Psoas muscle (tissue), 8 donors: ENCODE measurements around the gene GIGYF2. TPM values are rescaled to one million over a fixed set of nuclear protein-coding genes. Genes with fewer than 3 reads are reported as not detected.

ENCODE experiments used
- ATAC-seq, 4 donors: fragments of 200-7000 bp; cut with Tn5 transposase; one replicate each; pipeline ENCODE4 v1.9.1; 2020; ENCODE audit warnings: moderate library complexity in 3 of 4, mild to moderate bottlenecking in 2 of 4
- DNase-seq, 2 donors: peaks; one replicate each; pipeline ENCODE4 v3.0.0-alpha.2; 2020
- H3K27ac ChIP-seq: fragments of 200-600 bp; one replicate; pipeline ENCODE4 v1.8.0; 2022
- H3K27me3 ChIP-seq, 3 donors: fragments of 200-600 bp in 1 of 3; one replicate each; pipeline versions ENCODE4 v1.6.1 to v1.8.0; 2013 to 2022; ENCODE audit warnings: low read length in 2 of 3, mild to moderate bottlenecking in 2 of 3, moderate library complexity in 1 of 3; ENCODE audit not compliant: insufficient read depth in 3 of 3
- H3K36me3 ChIP-seq, 2 donors: fragments of 200-600 bp in 1 of 2; one replicate each; pipeline versions ENCODE4 v1.6.1 to v1.8.0; 2013 to 2022; ENCODE audit warnings: low read depth in 1 of 2, mild to moderate bottlenecking in 1 of 2, moderate library complexity in 1 of 2; ENCODE audit not compliant: insufficient read depth in 1 of 2
- H3K4me1 ChIP-seq: fragments of 200-600 bp; one replicate; pipeline ENCODE4 v1.8.0; 2022
- H3K4me3 ChIP-seq: fragments of 200-600 bp; one replicate; pipeline ENCODE4 v1.8.0; 2022; ENCODE audit warnings: mild to moderate bottlenecking
- H3K9me3 ChIP-seq: fragments of 200-600 bp; one replicate; pipeline ENCODE4 v1.8.0; 2022
- WGBS, 3 donors: extraction: QIAGEN DNeasy Blood & Tissue Kit; methylation state at CpG; one replicate each; pipeline versions ENCODE4 v1.1.6 to v1.1.7; 2013; 5-methylcytosine and 5-hydroxymethylcytosine counted together
- intact Hi-C, 2 donors: fragments of 100-400 bp; cut with DNase I; formaldehyde crosslinking; loops; one replicate each; pipeline versions ENCODE4 v1.11.0 to v1.14.2; 2022
- polyA plus RNA-seq, 3 donors: library from polyadenylated mRNA; stranded (reverse); fragments of 200-250 nt; gene quantifications; one replicate each; pipeline ENCODE4 v1.2.3, GENCODE V29; 2013
- total RNA-seq, 4 donors: library from RNA; stranded (reverse); fragmentation: NEBNext Ultra II Directional in 2 of 4; extraction: Animal tissue kit (Norgen Biotek cat#: 25700) in 2 of 4; gene quantifications; one replicate each; pipeline versions ENCODE4 v1.2.1 to v1.2.4, GENCODE V29; 2021 to 2023
- TF ChIP-seq, protein P1 (sequence below): fragments of 200-600 bp; IDR thresholded peaks from one replicate; pipeline ENCODE4 v1.8.0; 2022; ENCODE audit warnings: antibody characterized with exemption
- donor health status: healthy with polysubstance abuse.
- donor health status: DM: no; HTN: no; CAD: no; lungs with moderate emphysema.
- donor health status: Bipolar disorder and iron deficiency.
- donor health status: healthy.
- donor health status: DM: yes; HTN: yes; CAD: no.
- donor health status: DM: no; HTN: no; CAD: no.
- donor health status: DM: no; HTN: no; CAD: no.
- donor health status: DM: yes; HTN: yes; CAD: no.

GIGYF2 gene
- total and polyA plus RNA-seq, 7 donors = 13.8 to 72.6 (median 64.3) TPM

DNA sequence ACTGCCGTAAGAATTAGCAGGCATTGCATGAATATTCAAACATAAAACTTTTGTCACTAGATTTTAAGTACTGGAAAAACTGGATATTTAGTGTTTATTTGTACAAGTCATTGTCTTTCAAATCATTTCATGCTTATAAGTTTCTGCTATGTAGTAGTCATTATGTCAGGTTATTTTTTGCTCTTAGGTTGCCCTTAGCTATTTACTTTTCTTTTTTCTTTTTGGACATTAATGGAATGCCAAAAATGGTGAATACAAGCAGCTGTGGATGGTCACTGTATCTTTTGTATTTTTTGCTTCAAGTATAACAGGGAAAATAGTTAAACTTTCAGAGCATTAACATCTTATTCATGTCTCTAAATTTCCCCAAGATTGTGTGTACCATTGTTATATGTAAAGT lies 97.8 kb downstream of the GIGYF2 start:
- H3K36me3 ChIP-seq = peaks cover 12 to 82% of the 10 kb centered on the region in 2 donors
- no peaks in the 10 kb centered on the region for H3K27me3 ChIP-seq
- intact Hi-C loops = no loop called here
- no peak overlapping the region for H3K27ac ChIP-seq
- H3K9me3 ChIP-seq = no peaks in the 10 kb centered on the region
- H3K4me1 ChIP-seq = no peaks in the 10 kb centered on the region
- TF ChIP-seq, protein P1, sequence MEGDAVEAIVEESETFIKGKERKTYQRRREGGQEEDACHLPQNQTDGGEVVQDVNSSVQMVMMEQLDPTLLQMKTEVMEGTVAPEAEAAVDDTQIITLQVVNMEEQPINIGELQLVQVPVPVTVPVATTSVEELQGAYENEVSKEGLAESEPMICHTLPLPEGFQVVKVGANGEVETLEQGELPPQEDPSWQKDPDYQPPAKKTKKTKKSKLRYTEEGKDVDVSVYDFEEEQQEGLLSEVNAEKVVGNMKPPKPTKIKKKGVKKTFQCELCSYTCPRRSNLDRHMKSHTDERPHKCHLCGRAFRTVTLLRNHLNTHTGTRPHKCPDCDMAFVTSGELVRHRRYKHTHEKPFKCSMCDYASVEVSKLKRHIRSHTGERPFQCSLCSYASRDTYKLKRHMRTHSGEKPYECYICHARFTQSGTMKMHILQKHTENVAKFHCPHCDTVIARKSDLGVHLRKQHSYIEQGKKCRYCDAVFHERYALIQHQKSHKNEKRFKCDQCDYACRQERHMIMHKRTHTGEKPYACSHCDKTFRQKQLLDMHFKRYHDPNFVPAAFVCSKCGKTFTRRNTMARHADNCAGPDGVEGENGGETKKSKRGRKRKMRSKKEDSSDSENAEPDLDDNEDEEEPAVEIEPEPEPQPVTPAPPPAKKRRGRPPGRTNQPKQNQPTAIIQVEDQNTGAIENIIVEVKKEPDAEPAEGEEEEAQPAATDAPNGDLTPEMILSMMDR = no peak
- no peak overlapping the region for H3K4me3 ChIP-seq
- 90 to 96% (median 92%) methylated on average over 1 of the region's 1 CpG for whole genome bisulfite sequencing, 3 donors
- ATAC-seq (no peak), DNase-seq (no peak)

DNA sequence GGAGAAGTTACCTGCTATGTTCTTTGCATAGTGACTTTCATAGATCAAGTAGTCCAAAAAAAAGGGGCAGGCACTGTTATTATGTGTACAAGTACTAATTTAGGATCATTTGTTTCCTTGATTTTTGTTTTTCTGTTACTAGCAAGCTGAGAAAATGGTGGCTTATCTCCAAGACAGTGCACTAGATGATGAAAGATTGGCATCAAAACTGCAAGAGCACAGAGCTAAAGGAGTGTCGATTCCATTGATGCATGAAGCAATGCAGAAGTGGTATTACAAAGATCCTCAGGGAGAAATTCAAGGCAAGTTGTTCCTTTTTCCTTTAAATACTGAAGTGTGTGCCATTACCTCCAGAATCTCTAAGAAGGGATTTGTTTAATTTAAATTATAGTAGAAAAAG lies 98.8 kb downstream of the GIGYF2 start:
- no peaks in the 10 kb centered on the region for H3K27me3 ChIP-seq
- no peak overlapping the region for H3K27ac ChIP-seq
- peaks cover 12 to 78% of the 10 kb centered on the region in 2 donors for H3K36me3 ChIP-seq
- no peaks in the 10 kb centered on the region for H3K4me1 ChIP-seq
- TF ChIP-seq, protein P1 = no peak
- WGBS, 3 donors = 55 to 97% (median 88%) methylated on average over 1 of the region's 1 CpG
- DNase-seq (no peak), ATAC-seq (no peak)
- H3K4me3 ChIP-seq = no peak overlapping the region
- intact Hi-C loops = no loop called here
- no peaks in the 10 kb centered on the region for H3K9me3 ChIP-seq

DNA sequence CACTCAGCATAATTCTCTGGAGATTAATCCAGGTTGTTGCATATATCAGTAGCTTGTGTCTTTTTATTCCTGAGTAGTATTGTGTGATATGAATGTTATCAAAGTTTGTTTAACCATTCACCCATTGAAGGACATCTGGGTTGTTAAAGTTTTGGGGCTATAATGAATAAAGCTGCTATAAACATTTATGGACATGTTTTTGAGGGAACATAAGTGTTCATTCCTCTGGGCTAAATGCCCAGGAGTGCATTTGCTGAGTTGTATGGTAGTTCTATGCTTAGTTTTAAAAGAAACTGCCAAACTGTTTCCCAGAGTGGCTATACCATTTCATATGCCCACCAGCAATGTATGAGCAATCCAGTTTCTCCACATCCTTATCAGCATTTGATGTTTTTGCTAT lies 101.1 kb downstream of the GIGYF2 start:
- Histone ChIP-seq H3K27ac (no peak overlapping the region), H3K4me3 (no peak overlapping the region), H3K9me3 (no peaks in the 10 kb centered on the region), H3K27me3 (no peaks in the 10 kb centered on the region), H3K4me1 (no peaks in the 10 kb centered on the region), H3K36me3 (peaks cover 7 to 64% of the 10 kb centered on the region in 2 donors)
- DNase-seq = no peak
- TF ChIP-seq, protein P1 = no peak
- intact Hi-C loops = no loop called here
- no peak for ATAC-seq

DNA sequence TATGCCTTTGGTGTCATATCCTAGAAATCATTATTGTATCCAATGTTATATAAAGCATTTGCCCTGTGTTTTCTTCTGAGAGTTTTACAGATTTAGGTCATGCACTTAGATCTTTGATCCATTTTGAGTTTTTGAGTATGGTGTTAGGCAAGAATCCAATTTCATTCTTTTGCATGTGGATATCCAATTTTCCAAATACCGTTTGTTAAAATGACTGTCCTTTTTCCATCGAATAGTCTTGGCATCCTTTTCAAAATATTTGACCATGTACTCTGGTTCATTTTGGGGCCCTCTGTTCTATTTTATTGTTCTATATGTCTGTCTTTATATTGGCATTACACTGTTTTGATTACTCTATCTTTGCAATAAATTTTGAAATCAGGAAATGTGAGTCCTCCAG lies 103.0 kb downstream of the GIGYF2 start:
- DNase-seq (no peak), ATAC-seq (no peak)
- Histone ChIP-seq H3K27me3 (no peaks in the 10 kb centered on the region), H3K36me3 (peaks cover 4 to 47% of the 10 kb centered on the region in 2 donors), H3K4me3 (no peak overlapping the region), H3K27ac (no peak overlapping the region), H3K9me3 (no peaks in the 10 kb centered on the region), H3K4me1 (no peaks in the 10 kb centered on the region)
- 44 to 50% (median 48%) methylated on average over 2 of the region's 2 CpGs for WGBS, 3 donors
- TF ChIP-seq, protein P1 = no peak
- intact Hi-C loops = loop anchor here in 1 of 2 donors (10.0 kb wide), 1 partner anchor 725 kb away; no protein-coding TSS in a partner anchor

DNA sequence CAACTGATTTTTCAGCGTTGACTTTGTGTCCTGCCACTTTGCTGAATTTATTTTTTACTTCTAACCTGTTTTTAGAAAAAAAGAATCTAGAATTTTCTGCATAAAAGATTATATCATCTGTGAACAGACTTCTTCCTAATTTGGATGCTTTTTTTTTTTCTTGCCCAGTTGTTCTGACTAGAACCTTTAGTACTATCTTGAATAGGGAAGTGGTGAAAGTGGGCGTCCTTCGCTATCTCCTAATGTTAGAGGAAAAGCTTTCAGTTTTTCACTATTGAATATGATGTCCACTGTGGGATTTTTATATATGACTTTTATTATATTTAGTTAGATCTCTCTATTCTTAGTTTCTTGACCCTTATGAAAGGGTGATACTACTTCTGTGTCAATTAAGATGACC lies 105.0 kb downstream of the GIGYF2 start:
- no peak overlapping the region for H3K4me3 ChIP-seq
- H3K36me3 ChIP-seq = peaks cover 6 to 45% of the 10 kb centered on the region in 2 donors
- H3K4me1 ChIP-seq = no peaks in the 10 kb centered on the region
- H3K27ac ChIP-seq = no peak overlapping the region
- ATAC-seq (no peak), DNase-seq (no peak)
- H3K9me3 ChIP-seq = no peaks in the 10 kb centered on the region
- TF ChIP-seq, protein P1 = no peak
- intact Hi-C loops = loop anchor here in 1 of 2 donors (10.0 kb wide), 1 partner anchor 723 kb away; no protein-coding TSS in a partner anchor
- H3K27me3 ChIP-seq = no peaks in the 10 kb centered on the region
- WGBS, 3 donors = 88 to 99% (median 98%) methylated on average over 3 of the region's 3 CpGs
